ENCODE results near the gene TMTC2. TPM values are rescaled to one million over a fixed set of nuclear protein-coding genes. Genes with fewer than 3 reads are reported as not detected.

TMTC2 gene
- total and polyA plus RNA-seq, 2 donors (not counting 3 experiments of a cell fraction or from before 2014, with no cell fraction given), result 4.1 to 7.8 TPM

GRCh38 chr12:83099436-83099835, 412.7 kb downstream of the TMTC2 start:
- Histone ChIP-seq H3K79me2 (ENCODE audit: control insufficient read depth, insufficient read depth, low read length) (no peaks in the 10 kb centered on the region), H3K9me3 (replicated peaks; ENCODE audit: control insufficient read depth, insufficient read depth, low read length) (no peaks in the 10 kb centered on the region), H3K9ac (replicated peaks; ENCODE audit: extremely low read depth, insufficient read depth, low read length) (no peak overlapping the region), H3K9me1 (replicated peaks; ENCODE audit: control insufficient read depth, extremely low read depth, insufficient read depth, low read length) (no peaks in the 10 kb centered on the region), H3K4me3 (replicated peaks in 1 of 3; ENCODE audit: insufficient read depth in 1 of 3, low read depth in 1 of 3, low read length in 3 of 3) (no peak overlapping the region), H3K36me3 (ENCODE audit: control insufficient read depth in 2 of 2, extremely low read depth in 1 of 2, insufficient read depth in 2 of 2, low read length in 2 of 2) (no peaks in the 10 kb centered on the region), H3K4me2 (ENCODE audit: insufficient read depth, low read length) (no peak overlapping the region), H3K27me3 (ENCODE audit: control insufficient read depth in 2 of 2, insufficient read depth in 2 of 2, low read length in 2 of 2) (no peaks in the 10 kb centered on the region), H4K20me1 (replicated peaks; ENCODE audit: control insufficient read depth, extremely low read depth, insufficient read depth, low read length) (no peaks in the 10 kb centered on the region), H2AFZ (ENCODE audit: low read depth, low read length) (no peak overlapping the region), H3K4me1 (ENCODE audit: control insufficient read depth, extremely low read depth, insufficient read depth, low read length) (peaks cover 13% of the 10 kb centered on the region), H3K27ac (ENCODE audit: insufficient read depth, low read depth, low read length) (no peak overlapping the region)
- dilution Hi-C loops (cut with MboI; ENCODE audit: extremely low pct_ligation_motif_present, low sequenced_read_pairs), result no loop called here
- intact Hi-C loops (cut with micrococcal nuclease), result no loop called here
- TF ChIP-seq POLR2AphosphoS5 (IDR thresholded peaks at IDR 0.05; ENCODE audit: insufficient read depth, low read depth, low read length) (no peak), MAX (IDR thresholded peaks at IDR 0.05; ENCODE audit: insufficient read depth, insufficient read length) (no peak), CTCF (IDR thresholded peaks at IDR 0.05; ENCODE audit: extremely low read depth in 1 of 2, insufficient read depth in 1 of 2, low read depth in 1 of 2, low read length in 2 of 2) (no peak), JUN (IDR thresholded peaks at IDR 0.05; ENCODE audit: borderline replicate concordance, insufficient read depth, insufficient read length, low read depth) (no peak), EZH2 (IDR thresholded peaks at IDR 0.05; ENCODE audit: borderline replicate concordance, low read depth, low read length, severe bottlenecking) (no peak), MYC (IDR thresholded peaks at IDR 0.05; ENCODE audit: low read depth, low read length) (no peak), GATA2 (IDR thresholded peaks at IDR 0.05; ENCODE audit: insufficient read depth, insufficient read length, low read depth, low read length) (no peak), FOS (IDR thresholded peaks at IDR 0.05; ENCODE audit: borderline replicate concordance, insufficient read depth, low read length) (no peak), POLR2A (IDR thresholded peaks at IDR 0.05; ENCODE audit: low read depth, low read length) (no peak)
- FAIRE-seq (no peak), DNase-seq (ENCODE audit: low read depth, low spot score) (no peak)
- ChIA-PET CTCF (interaction anchor here (1.2 kb wide), 1 partner anchor 11 kb away, joined by 3 read pairs; no protein-coding TSS in a partner anchor), POLR2A (no interaction called here)
- BruUV-seq (replicated peaks), result no TSS peak
